LNCAP (cell line): ENCODE measurements around the gene NIPAL3.

Source experiments
- CTCF ChIP-seq: fragments of 450-650 bp; IDR thresholded peaks from 2 replicates; pipeline ENCODE4 v1.5.1; 2017; ENCODE audit warnings: mild to moderate bottlenecking

NIPAL3 gene

GRCh38 chr1:24454673-24455072, 39.1 kb downstream of the NIPAL3 start:
- TF ChIP-seq CTCF = no peak

- TF ChIP-seq CTCF = no peak
Observed at GRCh38 chr1:24455272-24455671, 39.7 kb downstream of the NIPAL3 start.

GRCh38 chr1:24457866-24458265, 42.3 kb downstream of the NIPAL3 start:
- no peak for TF ChIP-seq CTCF

- TF ChIP-seq CTCF = no peak
Observed at GRCh38 chr1:24459551-24460266, 44.1 kb downstream of the NIPAL3 start.

GRCh38 chr1:24463776-24464735, 48.5 kb downstream of the NIPAL3 start:
- no peak for TF ChIP-seq CTCF

GRCh38 chr1:24465099-24465498, 49.5 kb downstream of the NIPAL3 start:
- no peak for TF ChIP-seq CTCF

GRCh38 chr1:24465638-24466037, 50.0 kb downstream of the NIPAL3 start:
- TF ChIP-seq CTCF = no peak
